Ishikawa (cell line): ENCODE data around the gene BIRC5.

Source experiments
- CEBPB ChIP-seq: IDR thresholded peaks from 2 replicates; pipeline ENCODE4 v1.6.1; 2012
- CREB1 ChIP-seq: IDR thresholded peaks from 2 replicates; pipeline ENCODE4 v1.6.1; 2012; ENCODE audit warnings: low read depth
- EGR1 ChIP-seq: IDR thresholded peaks from 2 replicates; pipeline ENCODE4 v1.6.1; 2012
- EP300 ChIP-seq: IDR thresholded peaks from 2 replicates; pipeline ENCODE4 v1.6.1; 2012; ENCODE audit warnings: borderline replicate concordance
- FOXM1 ChIP-seq: IDR thresholded peaks from 2 replicates; pipeline ENCODE4 v1.6.1; 2012; ENCODE audit warnings: low read depth, borderline replicate concordance
- MAX ChIP-seq: IDR thresholded peaks from 2 replicates; pipeline ENCODE4 v1.6.1; 2012
- NFIC ChIP-seq: IDR thresholded peaks from 2 replicates; pipeline ENCODE4 v1.6.1; 2012
- RAD21 ChIP-seq: IDR thresholded peaks from 2 replicates; pipeline ENCODE4 v1.6.1; 2012; ENCODE audit warnings: low read depth
- REST ChIP-seq: IDR thresholded peaks from 2 replicates; pipeline ENCODE4 v1.6.1; 2012; ENCODE audit warnings: low read depth, mild to moderate bottlenecking
- TAF1 ChIP-seq: IDR thresholded peaks from 2 replicates; pipeline ENCODE4 v1.6.1; 2012; ENCODE audit warnings: low read depth, mild to moderate bottlenecking
- TCF12 ChIP-seq: IDR thresholded peaks from 2 replicates; pipeline ENCODE4 v1.6.1; 2012; ENCODE audit warnings: low read depth
- TEAD4 ChIP-seq: IDR thresholded peaks from 2 replicates; pipeline ENCODE4 v1.6.1; 2012
- USF1 ChIP-seq: IDR thresholded peaks from 2 replicates; pipeline ENCODE4 v1.6.1; 2012
- YY1 ChIP-seq: IDR thresholded peaks from 2 replicates; pipeline ENCODE4 v1.6.1; 2012; ENCODE audit warnings: low read depth
- ZBTB7A ChIP-seq: IDR thresholded peaks from 2 replicates; pipeline ENCODE4 v1.6.1; 2012; ENCODE audit warnings: low read depth

The BIRC5 gene

GRCh38 chr17:78208486-78208885 lies 5.6 kb upstream of the BIRC5 start:
- TF ChIP-seq USF1 (no peak), EP300 (no peak), ZBTB7A (no peak), TAF1 (no peak), TEAD4 (no peak), EGR1 (no peak), YY1 (no peak), NFIC (no peak), MAX (no peak), CREB1 (no peak), RAD21 (no peak)

GRCh38 chr17:78210111-78210510 lies 3.9 kb upstream of the BIRC5 start:
- TF ChIP-seq CEBPB (no peak), TCF12 (no peak), EGR1 (no peak), FOXM1 (no peak), YY1 (no peak), EP300 (no peak), TAF1 (no peak), MAX (no peak), REST (no peak), ZBTB7A (no peak), CREB1 (no peak), RAD21 (no peak), TEAD4 (no peak), NFIC (no peak), USF1 (no peak)

DNA sequence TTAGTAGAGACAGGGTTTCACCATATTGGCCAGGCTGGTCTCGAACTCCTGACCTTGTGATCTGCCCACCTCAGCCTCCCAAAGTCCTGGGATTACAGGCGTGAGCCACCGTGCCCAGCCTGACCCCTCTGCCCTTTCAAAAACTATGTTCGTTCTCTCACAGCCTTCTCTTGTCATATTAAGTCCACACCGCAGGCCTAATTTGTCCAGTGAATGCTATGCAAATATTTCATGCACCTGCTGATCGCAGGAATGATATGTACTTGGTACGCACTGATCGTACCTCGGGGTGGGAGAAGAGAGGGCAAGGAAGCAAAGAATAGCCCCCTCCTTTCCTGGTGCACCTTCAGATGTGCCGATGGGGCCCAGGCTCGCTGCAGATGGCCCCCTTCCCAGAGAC lies 3.0 kb upstream of the BIRC5 start:
- TF ChIP-seq NFIC (no peak), FOXM1 (no peak), MAX (no peak), CREB1 (no peak), YY1 (no peak), TEAD4 (no peak), TAF1 (no peak), REST (no peak), ZBTB7A (no peak), TCF12 (no peak), EP300 (no peak), CEBPB (no peak), USF1 (no peak), EGR1 (no peak), RAD21 (no peak)

DNA sequence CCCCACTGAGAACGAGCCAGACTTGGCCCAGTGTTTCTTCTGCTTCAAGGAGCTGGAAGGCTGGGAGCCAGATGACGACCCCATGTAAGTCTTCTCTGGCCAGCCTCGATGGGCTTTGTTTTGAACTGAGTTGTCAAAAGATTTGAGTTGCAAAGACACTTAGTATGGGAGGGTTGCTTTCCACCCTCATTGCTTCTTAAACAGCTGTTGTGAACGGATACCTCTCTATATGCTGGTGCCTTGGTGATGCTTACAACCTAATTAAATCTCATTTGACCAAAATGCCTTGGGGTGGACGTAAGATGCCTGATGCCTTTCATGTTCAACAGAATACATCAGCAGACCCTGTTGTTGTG lies 631 bp downstream of the BIRC5 start:
- TF ChIP-seq RAD21 (no peak), MAX (no peak), EGR1 (no peak), YY1 (no peak), CREB1 (no peak), FOXM1 (no peak)

DNA sequence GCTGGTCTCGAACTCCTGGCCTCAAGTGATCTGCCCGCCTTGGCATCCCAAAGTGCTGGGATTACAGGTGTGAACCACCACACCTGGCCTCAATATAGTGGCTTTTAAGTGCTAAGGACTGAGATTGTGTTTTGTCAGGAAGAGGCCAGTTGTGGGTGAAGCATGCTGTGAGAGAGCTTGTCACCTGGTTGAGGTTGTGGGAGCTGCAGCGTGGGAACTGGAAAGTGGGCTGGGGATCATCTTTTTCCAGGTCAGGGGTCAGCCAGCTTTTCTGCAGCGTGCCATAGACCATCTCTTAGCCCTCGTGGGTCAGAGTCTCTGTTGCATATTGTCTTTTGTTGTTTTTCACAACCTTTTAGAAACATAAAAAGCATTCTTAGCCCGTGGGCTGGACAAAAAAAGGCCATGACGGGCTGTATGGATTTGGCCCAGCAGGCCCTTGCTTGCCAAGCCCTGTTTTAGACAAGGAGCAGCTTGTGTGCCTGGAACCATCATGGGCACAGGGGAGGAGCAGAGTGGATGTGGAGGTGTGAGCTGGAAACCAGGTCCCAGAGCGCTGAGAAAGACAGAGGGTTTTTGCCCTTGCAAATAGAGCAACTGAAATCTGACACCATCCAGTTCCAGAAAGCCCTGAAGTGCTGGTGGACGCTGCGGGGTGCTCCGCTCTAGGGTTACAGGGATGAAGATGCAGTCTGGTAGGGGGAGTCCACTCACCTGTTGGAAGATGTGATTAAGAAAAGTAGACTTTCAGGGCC lies 5.5 kb downstream of the BIRC5 start:
- TF ChIP-seq TCF12 (no peak), ZBTB7A (no peak), REST (no peak), YY1 (no peak), NFIC (no peak), USF1 (no peak), RAD21 (no peak), CEBPB (no peak), FOXM1 (no peak), MAX (no peak), CREB1 (no peak), TAF1 (no peak), EP300 (no peak), TEAD4 (no peak), EGR1 (no peak)
